Activated CD8-positive, alpha-beta memory T cell treated with anti-CD3 and anti-CD28 coated beads, Interleukin-2, amount 10 ng/mL, durations not matched to agents 7 days and 5 days (primary cell): ENCODE measurements around the gene DDIAS. TPM values are rescaled to one million over a fixed set of nuclear protein-coding genes. Genes with fewer than 3 reads are reported as not detected.

Experiments used
- ATAC-seq: fragments of 150-1000 bp; cut with Tn5 transposase; one replicate; pipeline ENCODE4 v1.10.0; 2021; ENCODE audit warnings: moderate library complexity
- CTCF ChIA-PET: fragments of 350-600 bp; sonication (Branson Sonifier 250); formaldehyde crosslinking; loops from one replicate; lab custom pipeline; 2021; ENCODE audit warnings: antibody characterized with exemption; lab: Charles Lee
- DNase-seq: peaks from one replicate; pipeline ENCODE4 v3.0.0-alpha.2; 2020
- H3K27ac Mint-ChIP-seq: one replicate; pipeline ENCODE4 v1.8.0; 2021; ENCODE audit warnings: mild to moderate bottlenecking, mixed read lengths
- H3K27me3 Mint-ChIP-seq: one replicate; pipeline ENCODE4 v1.8.0; 2021; ENCODE audit warnings: mixed read lengths
- H3K36me3 Mint-ChIP-seq: one replicate; pipeline ENCODE4 v1.8.0; 2021; ENCODE audit warnings: mild to moderate bottlenecking, mixed read lengths
- H3K4me1 Mint-ChIP-seq: one replicate; pipeline ENCODE4 v1.8.0; 2021; ENCODE audit warnings: mixed read lengths
- H3K4me3 Mint-ChIP-seq: one replicate; pipeline ENCODE4 v1.8.0; 2021; ENCODE audit warnings: mild to moderate bottlenecking, moderate library complexity, mixed read lengths
- H3K9me3 Mint-ChIP-seq: one replicate; pipeline ENCODE4 v1.8.0; 2022; ENCODE audit warnings: low read depth, mixed read lengths
- total RNA-seq, 2 experiments: library from RNA; stranded (reverse); gene quantifications; one replicate each; pipeline ENCODE4 v1.2.3, GENCODE V29; 2021

The DDIAS gene
- total RNA-seq, 2 experiments from 2014 or later, result 12.0 to 16.2 TPM

DNA sequence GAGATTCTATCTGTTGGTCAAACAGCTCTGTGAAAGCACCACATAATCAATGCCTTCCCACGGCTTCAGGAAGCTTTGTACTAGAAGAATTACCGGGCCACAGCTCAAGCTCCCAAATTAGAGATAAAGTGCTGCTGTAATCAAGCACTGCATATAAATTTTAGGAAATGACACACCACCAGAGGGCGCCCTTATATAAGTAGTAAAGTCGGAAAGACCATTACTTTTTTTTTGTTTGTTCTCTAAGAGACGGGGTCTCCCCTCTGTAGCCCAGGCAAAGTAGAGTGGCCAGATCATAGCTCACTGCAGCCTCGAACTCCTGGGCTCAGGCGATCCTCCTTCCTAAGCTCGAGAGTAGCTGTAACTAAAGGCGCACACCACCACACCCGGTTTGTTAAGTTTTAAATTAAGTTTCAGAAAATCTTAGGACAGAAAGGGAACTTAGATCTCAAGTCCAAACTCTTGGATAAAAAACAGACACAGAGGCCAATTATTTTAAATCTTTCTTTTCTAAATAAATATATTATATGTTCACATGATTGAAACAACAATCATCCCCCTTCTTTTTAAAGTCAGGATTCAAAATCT, 33.9 kb upstream of the DDIAS start:
- CTCF ChIA-PET, result interaction anchor here (0.6 to 4.0 kb wide), 34 partner anchors 8 to 424 kb away, joined by 3 to 43 read pairs (median 4); partner anchors contain the start of genes DDIAS, PCF11 and PRCP
- no peak overlapping the region for H3K4me3 Mint-ChIP-seq

DNA sequence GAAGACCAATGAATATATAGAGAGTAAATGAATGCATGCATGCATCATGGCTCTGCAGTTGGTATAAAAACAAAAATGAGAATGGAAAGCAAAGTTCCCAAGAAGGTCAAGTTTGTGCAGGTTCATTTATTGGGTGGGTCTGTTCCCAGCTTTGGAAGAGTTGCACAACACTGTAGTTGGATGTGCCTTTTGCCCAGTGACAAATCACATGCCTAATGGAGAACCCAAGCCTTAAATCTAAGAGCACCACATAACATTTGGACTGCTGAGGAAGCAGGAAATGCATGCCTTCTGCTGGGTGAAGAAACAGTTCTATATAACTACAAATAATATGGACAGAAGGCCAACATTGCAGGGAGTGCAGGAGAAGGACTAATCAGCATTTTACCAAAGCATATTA, 31.9 kb upstream of the DDIAS start:
- Mint-ChIP-seq H3K27me3 (peaks cover 2% of the 10 kb centered on the region), H3K27ac (no peak overlapping the region), H3K4me1 (peaks cover 24% of the 10 kb centered on the region), H3K9me3 (no peaks in the 10 kb centered on the region), H3K36me3 (no peaks in the 10 kb centered on the region), H3K4me3 (no peak overlapping the region)
- CTCF ChIA-PET, result interaction anchor here (1.4 to 3.0 kb wide), 2 partner anchors 32 to 379 kb away, joined by 4 to 26 read pairs; partner anchors contain the start of gene DDIAS
- ATAC-seq (no peak), DNase-seq (no peak)

More for the DNA sequence above, 33.9 kb upstream of the DDIAS start:
- no peaks in the 10 kb centered on the region for H3K9me3 Mint-ChIP-seq
- H3K27me3 Mint-ChIP-seq, result peaks cover 2% of the 10 kb centered on the region
- peaks cover 10% of the 10 kb centered on the region for H3K4me1 Mint-ChIP-seq
- peak; percentile 61 for ATAC-seq
- H3K27ac Mint-ChIP-seq, result peak overlapping the region; percentile 13
- DNase-seq, result peak; percentile 82
- H3K36me3 Mint-ChIP-seq, result no peaks in the 10 kb centered on the region

DNA sequence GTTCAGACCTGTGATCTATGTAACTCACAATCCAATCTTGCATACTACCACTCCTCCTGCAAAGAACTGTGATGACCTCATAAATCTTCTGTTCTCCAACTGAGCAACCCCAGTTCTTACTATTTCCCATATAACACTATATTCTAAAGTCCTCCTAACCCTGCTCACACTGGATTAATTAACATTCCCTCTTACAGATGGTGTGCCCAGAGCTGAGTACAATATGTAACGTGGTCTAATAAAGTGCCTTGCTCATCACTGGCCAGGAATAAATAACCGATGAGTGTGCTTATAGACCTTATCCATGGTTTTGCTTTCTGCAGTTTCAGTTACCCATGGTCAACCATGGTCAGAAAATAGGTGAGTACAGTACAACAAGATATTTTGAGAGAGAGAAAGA, 29.9 kb upstream of the DDIAS start:
- H3K36me3 Mint-ChIP-seq, result peaks cover under 1% of the 10 kb centered on the region
- H3K27ac Mint-ChIP-seq, result no peak overlapping the region
- H3K4me1 Mint-ChIP-seq, result peaks cover 26% of the 10 kb centered on the region
- peaks cover 2% of the 10 kb centered on the region for H3K27me3 Mint-ChIP-seq
- DNase-seq (no peak), ATAC-seq (no peak)
- H3K4me3 Mint-ChIP-seq, result no peak overlapping the region
- H3K9me3 Mint-ChIP-seq, result no peaks in the 10 kb centered on the region
- CTCF ChIA-PET, result interaction anchor here (0.6 kb wide), 1 partner anchor 734 kb away, joined by 3 read pairs; no protein-coding TSS in a partner anchor

DNA sequence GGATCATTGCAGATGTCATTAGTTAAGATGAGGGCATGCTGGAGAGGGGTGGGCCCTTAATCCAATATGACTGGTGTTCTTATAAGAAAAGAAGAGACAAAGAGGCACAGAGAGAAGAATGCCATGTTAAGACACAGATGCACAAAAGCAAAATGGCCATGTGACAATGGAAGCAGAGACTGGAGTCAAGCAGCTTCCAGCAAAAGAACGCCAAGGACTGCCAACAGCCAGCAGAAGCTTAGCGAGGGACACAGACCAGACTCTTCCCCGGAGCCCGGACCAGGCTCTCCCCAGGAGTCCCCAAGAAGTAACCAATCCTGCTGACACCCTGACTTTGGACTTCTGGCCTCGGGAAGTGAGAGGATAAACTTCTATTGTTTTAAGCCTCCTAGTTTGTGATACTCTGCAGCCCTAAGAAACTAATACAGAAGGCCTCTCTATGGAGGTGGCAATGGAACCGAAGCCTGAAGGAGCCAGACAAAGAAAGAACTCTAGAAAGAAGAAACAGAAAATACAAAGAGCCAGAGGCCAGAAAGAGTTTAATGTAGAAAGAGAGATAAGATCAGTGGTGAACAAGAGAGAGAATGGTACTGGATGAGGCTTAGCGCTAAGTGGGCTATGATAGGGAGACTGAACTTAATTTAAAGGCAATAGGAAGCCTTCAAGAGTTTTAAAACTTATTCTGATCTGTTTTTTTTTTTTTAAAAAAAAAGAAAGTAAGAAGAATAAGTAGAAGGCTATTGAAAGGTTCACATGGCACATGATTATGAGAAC, 29.0 kb upstream of the DDIAS start:
- peaks cover 23% of the 10 kb centered on the region for H3K4me1 Mint-ChIP-seq

DNA sequence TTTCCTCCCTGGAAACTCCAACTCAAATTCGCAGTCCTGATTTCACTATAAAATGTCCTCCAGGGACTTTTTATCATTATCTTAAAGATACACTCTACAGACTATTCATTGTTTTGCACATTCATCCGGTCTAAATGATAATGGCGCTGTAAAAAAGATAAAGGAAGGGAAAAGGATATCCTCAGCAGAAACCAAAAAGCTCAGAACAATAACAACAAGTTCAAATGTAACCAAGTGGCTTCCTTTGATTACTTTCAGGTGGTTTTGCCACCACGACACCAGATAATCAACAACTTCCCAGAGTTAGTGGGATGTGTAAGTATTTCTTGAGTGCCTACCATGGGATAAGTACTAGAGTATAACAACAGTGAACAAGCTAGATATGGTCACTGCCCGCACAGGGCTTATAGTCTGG, 27.6 kb upstream of the DDIAS start:
- H3K4me3 Mint-ChIP-seq, result no peak overlapping the region
- no peaks in the 10 kb centered on the region for H3K27me3 Mint-ChIP-seq
- H3K4me1 Mint-ChIP-seq, result peaks cover 21% of the 10 kb centered on the region
- ATAC-seq (no peak), DNase-seq (no peak)
- H3K27ac Mint-ChIP-seq, result no peak overlapping the region
- H3K36me3 Mint-ChIP-seq, result peaks cover 5% of the 10 kb centered on the region
- CTCF ChIA-PET, result interaction anchor here (0.7 to 1.6 kb wide), 3 partner anchors 11 to 412 kb away, joined by 3 to 5 read pairs (median 3); partner anchors contain the start of genes CCDC90B and DDIAS
- peaks cover 1% of the 10 kb centered on the region for H3K9me3 Mint-ChIP-seq

More for the DNA sequence above, 29.0 kb upstream of the DDIAS start:
- Mint-ChIP-seq H3K9me3 (no peaks in the 10 kb centered on the region), H3K36me3 (peaks cover 4% of the 10 kb centered on the region), H3K27me3 (no peaks in the 10 kb centered on the region), H3K27ac (no peak overlapping the region), H3K4me3 (no peak overlapping the region)
- no peak for DNase-seq
- CTCF ChIA-PET, result no interaction called here
- no peak for ATAC-seq

DNA sequence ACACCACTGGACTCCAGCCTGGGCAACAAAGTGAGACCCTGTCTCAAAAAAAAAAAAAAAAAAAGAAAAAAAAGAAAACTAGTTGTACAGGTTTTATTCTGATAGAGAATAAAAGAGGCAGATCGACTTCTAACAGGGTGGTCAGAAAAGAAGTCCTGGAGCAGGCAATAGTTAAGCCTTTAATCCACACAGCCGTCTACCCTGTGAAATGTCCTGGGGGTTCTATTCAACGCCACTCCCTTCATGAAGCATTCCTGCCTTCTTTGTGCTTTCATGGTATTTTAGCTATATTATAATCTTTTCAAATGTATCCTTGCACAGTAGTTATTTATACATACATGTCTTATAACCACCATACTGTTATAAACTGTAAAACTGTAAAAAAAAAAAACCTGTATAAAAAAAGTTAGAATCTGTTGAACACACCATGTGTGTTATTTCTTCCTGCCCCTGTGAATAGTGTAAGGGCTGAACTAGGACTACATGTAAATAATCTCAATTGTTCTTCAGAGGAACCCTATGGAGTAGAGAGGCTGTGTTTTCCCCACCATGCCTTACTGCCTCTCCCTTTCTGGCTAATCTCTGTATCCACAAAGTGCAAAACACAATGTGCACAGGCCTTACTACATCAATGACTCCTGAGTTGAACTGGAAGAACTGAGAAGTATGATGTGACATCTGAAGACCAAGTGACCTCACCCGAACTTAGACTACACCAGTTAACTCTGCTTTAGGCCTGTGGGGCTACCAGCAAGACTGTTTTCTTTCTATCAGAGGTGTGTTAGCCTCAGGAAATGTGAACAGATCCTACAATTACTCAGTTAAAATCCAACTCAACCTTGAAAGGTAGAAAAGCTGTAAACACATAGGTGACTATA, 26.7 kb upstream of the DDIAS start:
- peaks cover 21% of the 10 kb centered on the region for H3K4me1 Mint-ChIP-seq
- H3K9me3 Mint-ChIP-seq, result peaks cover 5% of the 10 kb centered on the region
- DNase-seq, result no peak
- CTCF ChIA-PET, result interaction anchor here (1.6 kb wide), 1 partner anchor 10 kb away, joined by 5 read pairs; no protein-coding TSS in a partner anchor
- H3K27ac Mint-ChIP-seq, result no peak overlapping the region
- peaks cover 8% of the 10 kb centered on the region for H3K36me3 Mint-ChIP-seq
- no peak overlapping the region for H3K4me3 Mint-ChIP-seq
- H3K27me3 Mint-ChIP-seq, result no peaks in the 10 kb centered on the region
- ATAC-seq, result no peak

DNA sequence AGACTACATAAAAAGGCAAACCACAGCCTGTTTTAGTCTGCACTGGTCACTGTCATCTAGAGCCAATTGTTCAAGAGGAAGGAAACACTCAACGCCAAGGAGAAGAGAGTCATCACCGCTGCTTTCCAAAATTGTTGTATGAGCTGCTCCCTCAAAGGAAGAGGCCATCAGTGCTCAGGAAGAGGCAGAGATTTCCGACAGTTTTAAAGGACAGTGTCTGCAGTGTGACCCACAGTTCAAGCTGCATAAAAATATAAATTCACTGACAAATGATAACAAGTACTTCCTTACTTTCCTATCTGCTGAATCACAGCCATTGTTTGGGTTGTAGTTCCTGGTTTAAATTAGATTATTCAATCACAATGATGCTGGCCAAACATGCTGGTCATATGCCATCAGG, 17.7 kb upstream of the DDIAS start:
- ATAC-seq, result no peak
- Mint-ChIP-seq H3K36me3 (peaks cover 8% of the 10 kb centered on the region), H3K4me1 (no peaks in the 10 kb centered on the region), H3K4me3 (no peak overlapping the region), H3K27me3 (no peaks in the 10 kb centered on the region), H3K9me3 (peaks cover 5% of the 10 kb centered on the region), H3K27ac (no peak overlapping the region)
- CTCF ChIA-PET, result interaction anchor here (1.3 kb wide), 1 partner anchor 16 kb away, joined by 4 read pairs; no protein-coding TSS in a partner anchor
- DNase-seq, result no peak

DNA sequence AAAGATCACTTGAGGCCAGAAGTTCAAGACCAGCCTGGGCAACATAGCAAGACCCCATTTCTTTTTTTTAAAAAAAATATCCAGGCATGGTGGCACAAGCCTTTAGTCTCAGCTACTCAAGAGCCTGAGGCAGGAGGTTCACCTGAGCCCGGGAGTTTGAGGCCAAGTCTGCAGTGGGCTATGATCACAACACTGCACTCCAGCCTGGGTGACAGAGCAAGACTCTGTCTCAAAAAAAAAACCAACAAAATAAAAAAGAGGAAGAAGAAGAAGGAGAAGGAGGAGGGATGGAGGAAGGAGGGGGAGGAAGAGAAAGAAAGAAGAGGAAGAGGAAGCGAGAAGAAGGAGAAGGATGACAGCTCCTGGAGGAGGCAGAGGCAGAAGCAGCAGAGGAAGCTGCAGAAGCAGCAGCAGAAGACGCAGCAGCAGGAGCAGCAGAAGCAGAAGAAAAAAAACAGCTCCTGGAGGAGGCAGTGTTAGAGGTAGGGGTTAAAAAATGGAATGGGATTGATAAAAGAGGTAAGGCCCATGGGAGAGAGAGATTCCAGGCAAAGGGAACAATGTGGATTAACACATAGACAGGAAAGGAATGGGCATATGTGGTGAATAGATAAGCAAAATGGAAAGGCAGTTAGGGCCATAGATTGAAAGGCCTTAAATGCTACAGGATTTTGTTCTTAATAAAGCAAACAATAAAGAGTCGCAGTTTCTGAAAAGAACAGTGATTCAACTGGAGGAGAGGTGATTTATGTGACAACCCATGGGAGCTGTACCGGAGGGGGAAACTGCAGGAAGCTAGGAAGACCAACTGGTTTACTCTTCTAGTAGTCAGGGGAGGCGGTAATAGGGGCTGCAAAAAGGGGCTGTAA, 12.2 kb upstream of the DDIAS start:
- DNase-seq, result no peak
- H3K36me3 Mint-ChIP-seq, result no peaks in the 10 kb centered on the region
- H3K4me3 Mint-ChIP-seq, result no peak overlapping the region
- ATAC-seq, result no peak
- CTCF ChIA-PET, result interaction anchor here (1.3 kb wide), 1 partner anchor 361 kb away, joined by 4 read pairs; no protein-coding TSS in a partner anchor
- H3K9me3 Mint-ChIP-seq, result no peaks in the 10 kb centered on the region
- H3K27ac Mint-ChIP-seq, result no peak overlapping the region
- H3K4me1 Mint-ChIP-seq, result no peaks in the 10 kb centered on the region
- no peaks in the 10 kb centered on the region for H3K27me3 Mint-ChIP-seq

DNA sequence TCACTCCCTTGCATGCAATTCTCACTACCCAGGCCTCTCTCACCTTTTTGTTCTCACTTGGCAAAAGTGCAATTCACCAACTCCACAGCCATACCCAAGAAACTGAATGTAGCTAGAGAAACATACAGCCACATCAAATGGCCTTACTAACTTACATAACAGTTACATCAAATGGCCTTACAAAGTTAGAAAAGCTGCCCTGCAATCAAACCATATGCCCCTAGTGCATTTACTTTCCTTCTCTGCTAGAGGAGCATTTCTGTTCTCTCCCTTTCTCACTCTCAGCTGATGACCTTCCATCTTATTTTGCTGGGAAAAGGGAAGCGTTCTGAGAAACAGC, 11.6 kb upstream of the DDIAS start:
- ATAC-seq (no peak), DNase-seq (no peak)
- no peak overlapping the region for H3K4me3 Mint-ChIP-seq
- CTCF ChIA-PET, result interaction anchor here (1.3 kb wide), 1 partner anchor 360 kb away, joined by 4 read pairs; no protein-coding TSS in a partner anchor
- H3K9me3 Mint-ChIP-seq, result no peaks in the 10 kb centered on the region
- no peaks in the 10 kb centered on the region for H3K36me3 Mint-ChIP-seq
- no peaks in the 10 kb centered on the region for H3K4me1 Mint-ChIP-seq
- no peaks in the 10 kb centered on the region for H3K27me3 Mint-ChIP-seq
- H3K27ac Mint-ChIP-seq, result no peak overlapping the region

DNA sequence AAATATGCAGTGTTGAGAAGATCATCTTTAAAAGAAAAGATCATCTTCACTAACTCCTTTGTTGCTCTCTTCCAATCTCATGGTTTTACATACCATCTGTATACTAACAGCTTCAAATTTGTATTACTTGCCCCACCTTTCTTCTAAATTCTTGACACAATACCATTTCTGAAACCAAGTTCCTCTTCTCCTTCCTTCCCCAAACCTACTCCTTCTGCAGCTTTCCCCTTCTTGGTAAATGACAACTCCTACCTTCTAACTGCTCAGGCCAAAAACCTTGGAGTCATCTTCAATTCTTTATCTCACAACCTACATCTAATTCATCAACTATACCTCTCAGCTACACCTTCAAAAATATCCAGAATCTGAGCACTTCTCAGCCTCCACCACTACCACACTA, 10.6 kb upstream of the DDIAS start:
- Mint-ChIP-seq H3K4me3 (no peak overlapping the region), H3K9me3 (no peaks in the 10 kb centered on the region)
- CTCF ChIA-PET, result no interaction called here

DNA sequence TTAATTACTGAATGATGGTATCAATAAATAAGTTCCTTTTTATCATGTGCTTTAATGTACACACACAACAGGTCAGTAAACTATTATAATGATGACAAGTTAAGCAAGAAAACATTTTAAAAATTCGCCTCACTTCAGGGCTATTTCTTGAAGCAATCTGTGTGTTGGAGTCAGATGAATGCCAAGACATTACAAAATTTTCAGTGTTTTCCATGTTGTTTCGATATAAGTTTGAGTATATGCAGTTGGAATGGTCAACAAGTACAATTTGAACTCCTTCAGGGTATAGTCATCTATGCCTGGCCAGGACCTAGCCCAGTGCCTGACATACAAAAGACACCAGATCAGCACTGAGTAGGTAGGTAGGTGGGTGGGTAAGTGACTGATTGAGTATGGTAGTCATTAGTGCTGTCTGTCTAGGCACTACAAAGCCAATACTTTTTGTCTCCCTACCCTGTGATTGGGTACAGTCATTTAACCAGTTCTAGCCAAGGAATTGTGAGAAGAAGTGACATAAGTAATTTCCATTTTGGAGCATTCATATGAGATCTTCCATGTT, 8.8 kb upstream of the DDIAS start:
- H3K36me3 Mint-ChIP-seq, result peaks cover 3% of the 10 kb centered on the region
- no peak overlapping the region for H3K4me3 Mint-ChIP-seq
- peaks cover 15% of the 10 kb centered on the region for H3K4me1 Mint-ChIP-seq
- no peaks in the 10 kb centered on the region for H3K9me3 Mint-ChIP-seq
- no peak overlapping the region for H3K27ac Mint-ChIP-seq
- no peaks in the 10 kb centered on the region for H3K27me3 Mint-ChIP-seq
- DNase-seq, result no peak
- ATAC-seq, result no peak
- CTCF ChIA-PET, result interaction anchor here (1.7 kb wide), 1 partner anchor 25 kb away, joined by 5 read pairs; no protein-coding TSS in a partner anchor

More for the DNA sequence above, 10.6 kb upstream of the DDIAS start:
- Mint-ChIP-seq H3K4me1 (peaks cover 4% of the 10 kb centered on the region), H3K27me3 (no peaks in the 10 kb centered on the region), H3K27ac (no peak overlapping the region), H3K36me3 (no peaks in the 10 kb centered on the region)
- no peak for ATAC-seq
- DNase-seq, result no peak
